ENCODE measurements around the gene RAB40B.

DNA sequence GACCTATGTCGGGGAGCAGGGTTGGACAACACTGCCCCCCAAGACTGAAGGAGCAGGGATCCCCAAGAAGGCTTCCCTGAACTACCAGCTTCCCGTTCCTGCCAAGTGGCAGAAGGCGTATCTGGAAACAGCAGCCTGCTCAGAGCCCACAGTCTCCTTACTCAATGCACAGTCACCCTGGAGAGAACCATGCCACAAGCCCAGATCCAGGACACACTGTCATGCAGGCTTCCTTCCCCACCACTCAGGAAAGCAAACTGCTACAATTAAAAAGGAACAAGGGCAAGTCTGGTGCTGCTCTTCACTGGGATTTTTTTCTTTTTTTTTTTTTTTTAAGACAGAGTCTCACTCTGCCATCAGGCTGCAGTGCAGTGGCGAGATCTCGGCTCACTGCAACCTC, 58.5 kb downstream of the RAB40B start:
- TF ChIP-seq EP300 (IDR thresholded peaks at IDR 0.05; ENCODE audit: borderline replicate concordance): no peak
- no peak for TF ChIP-seq CREB1 (IDR thresholded peaks at IDR 0.05; ENCODE audit: low read depth)

Measured in Ishikawa (cell line).